H1 (cell line): ENCODE results near the gene APMAP. TPM values are rescaled to one million over a fixed set of nuclear protein-coding genes. Genes with fewer than 3 reads are reported as not detected.

Source experiments
- CTCF ChIA-PET: fragments of 300-600 bp; sonication (Branson Sonifier 250); formaldehyde crosslinking; loops from one replicate; lab custom pipeline; 2021; ENCODE audit not compliant: partially characterized antibody; lab: Charles Lee
- POLR2A ChIA-PET: fragments of 300-600 bp; sonication (Branson Sonifier 250); formaldehyde crosslinking; loops from one replicate; lab custom pipeline; 2021; ENCODE audit warnings: inconsistent platforms; ENCODE audit not compliant: partially characterized antibody; lab: Charles Lee
- DNase-seq, 2 experiments: peaks; one replicate each; pipeline versions ENCODE4 v3.0.0 to v3.0.0-alpha.2; 2010 to 2022; ENCODE audit warnings: low spot score in 2 of 2, low read depth in 1 of 2, mixed read lengths in 1 of 2
- FAIRE-seq: peaks from 2 replicates; lab custom pipeline; 2011; peaks lifted over from hg19 to GRCh38; lab: Jason Lieb, UNC
- H2AFZ ChIP-seq: 2 replicates; pipeline ENCODE4 v1.8.1; 2012; ENCODE audit warnings: low read length, inconsistent platforms
- H2AK5ac ChIP-seq: 2 replicates; pipeline ENCODE4 v1.6.1; 2013; ENCODE audit warnings: low read depth, low read length
- H2BK120ac ChIP-seq: replicated peaks from 2 replicates; pipeline ENCODE3; 2013; ENCODE audit warnings: low read depth, low read length, inconsistent platforms
- H2BK12ac ChIP-seq: 2 replicates; pipeline ENCODE4 v1.6.1; 2013; ENCODE audit warnings: low read depth, low read length
- H2BK15ac ChIP-seq: 2 replicates; pipeline ENCODE4 v1.6.1; 2013; ENCODE audit warnings: low read length
- H2BK20ac ChIP-seq: 2 replicates; pipeline ENCODE4 v1.6.1; 2013; ENCODE audit warnings: low read length
- H2BK5ac ChIP-seq: 2 replicates; pipeline ENCODE4 v1.6.1; 2013; ENCODE audit warnings: low read depth, low read length
- H3K14ac ChIP-seq: 2 replicates; pipeline ENCODE4 v1.6.1; 2013; ENCODE audit warnings: inconsistent platforms; ENCODE audit not compliant: insufficient read length
- H3K18ac ChIP-seq: 2 replicates; pipeline ENCODE4 v1.6.1; 2013; ENCODE audit warnings: low read length; ENCODE audit errors: extremely low read depth
- H3K23ac ChIP-seq: 2 replicates; pipeline ENCODE4 v1.6.1; 2013; ENCODE audit warnings: inconsistent platforms; ENCODE audit not compliant: insufficient read length
- H3K23me2 ChIP-seq: 2 replicates; pipeline ENCODE4 v1.6.1; 2013; ENCODE audit warnings: low read depth, low read length
- H3K27ac ChIP-seq: 2 replicates; pipeline ENCODE4 v1.6.1; 2011; ENCODE audit warnings: low read depth, low read length, inconsistent platforms
- H3K27me3 ChIP-seq, 4 experiments: replicated peaks in 1 of 4; 1 replicate in 1 of 4; 2 replicates in 3 of 4; pipeline versions ENCODE4 v1.6.1 to v1.8.1; 2011 to 2013; ENCODE audit warnings: low read length in 3 of 4, mild to moderate bottlenecking in 3 of 4, inconsistent platforms in 2 of 4, mixed read lengths in 2 of 4, moderate library complexity in 1 of 4; ENCODE audit not compliant: control insufficient read depth in 3 of 4, insufficient read depth in 3 of 4; ENCODE audit errors: extremely low read depth in 1 of 4
- H3K36me3 ChIP-seq, 4 experiments: 2 replicates each; pipeline versions ENCODE4 v1.6.1 to v1.8.1; 2011 to 2013; ENCODE audit warnings: mild to moderate bottlenecking in 4 of 4, low read length in 3 of 4, moderate library complexity in 2 of 4, control low read depth in 1 of 4, inconsistent platforms in 1 of 4; ENCODE audit not compliant: insufficient read depth in 4 of 4, control insufficient read depth in 2 of 4
- H3K4ac ChIP-seq: replicated peaks from 2 replicates; pipeline ENCODE3; 2013; ENCODE audit warnings: low read length, low read depth, mixed read lengths, inconsistent platforms; ENCODE audit not compliant: insufficient read length
- H3K4me1 ChIP-seq, 4 experiments: replicated peaks in 1 of 4; 1 replicate in 1 of 4; 2 replicates in 3 of 4; pipeline versions ENCODE4 v1.6.1 to v1.8.1; 2011 to 2013; ENCODE audit warnings: low read length in 3 of 4, inconsistent platforms in 2 of 4, mixed read lengths in 1 of 4; ENCODE audit not compliant: insufficient read depth in 4 of 4, control insufficient read depth in 3 of 4
- H3K4me2 ChIP-seq, 2 experiments: 2 replicates each; pipeline versions ENCODE4 v1.6.1 to v1.8.1; 2011 to 2013; ENCODE audit warnings: low read depth in 2 of 2, low read length in 2 of 2, control low read depth in 1 of 2, inconsistent platforms in 1 of 2, mild to moderate bottlenecking in 1 of 2; ENCODE audit not compliant: insufficient read depth in 1 of 2
- H3K4me3 ChIP-seq, 4 experiments: fragments of 200-600, 300-600 bp in 1 of 4; sonication (generic), shearing (Covaris generic), sonication (Bioruptor Twin) in 1 of 4; 2 replicates each; pipeline versions ENCODE4 v1.5.1 to v1.8.1; 2011 to 2016; ENCODE audit warnings: low read length in 4 of 4, low read depth in 3 of 4, control low read depth in 2 of 4, inconsistent platforms in 2 of 4, mild to moderate bottlenecking in 2 of 4, mixed read lengths in 1 of 4, moderate library complexity in 1 of 4; ENCODE audit not compliant: insufficient read depth in 2 of 4; ENCODE audit errors: extremely low read depth in 1 of 4
- H3K56ac ChIP-seq: replicated peaks from 2 replicates; pipeline ENCODE3; 2013; ENCODE audit warnings: low read depth, mild to moderate bottlenecking, mixed read lengths, low read length, inconsistent platforms; ENCODE audit not compliant: insufficient read length
- H3K79me1 ChIP-seq: 2 replicates; pipeline ENCODE4 v1.6.1; 2013; ENCODE audit warnings: low read depth, low read length, control low read depth
- H3K79me2 ChIP-seq, 2 experiments: 2 replicates each; pipeline versions ENCODE4 v1.6.1 to v1.8.1; 2012 to 2013; ENCODE audit warnings: low read length in 2 of 2, mild to moderate bottlenecking in 2 of 2, inconsistent platforms in 1 of 2; ENCODE audit not compliant: insufficient read depth in 2 of 2, control insufficient read depth in 1 of 2
- H3K9ac ChIP-seq, 4 experiments: replicated peaks in 1 of 4; 1 replicate in 1 of 4; 2 replicates in 3 of 4; pipeline versions ENCODE4 v1.6.1 to v1.8.1; 2011 to 2013; ENCODE audit warnings: low read depth in 3 of 4, low read length in 3 of 4, control low read depth in 2 of 4, mild to moderate bottlenecking in 2 of 4, moderate library complexity in 2 of 4, inconsistent platforms in 1 of 4; ENCODE audit errors: extremely low read depth in 1 of 4
- H3K9me3 ChIP-seq, 2 experiments: 2 replicates each; pipeline versions ENCODE4 v1.6.1 to v1.8.1; 2012 to 2013; ENCODE audit warnings: mild to moderate bottlenecking in 2 of 2, moderate library complexity in 2 of 2, control low read depth in 1 of 2, inconsistent platforms in 1 of 2, low read depth in 1 of 2, low read length in 1 of 2, mixed read lengths in 1 of 2; ENCODE audit not compliant: insufficient read depth in 2 of 2
- H4K20me1 ChIP-seq, 2 experiments: replicated peaks in 1 of 2; 2 replicates each; pipeline versions ENCODE3 to v1.8.1; 2011 to 2013; ENCODE audit warnings: inconsistent platforms in 2 of 2, low read length in 2 of 2, mild to moderate bottlenecking in 1 of 2; ENCODE audit not compliant: insufficient read depth in 2 of 2, control insufficient read depth in 1 of 2
- H4K5ac ChIP-seq: 2 replicates; pipeline ENCODE4 v1.6.1; 2013; ENCODE audit warnings: low read length, low read depth, mixed read lengths, inconsistent platforms; ENCODE audit not compliant: insufficient read length
- H4K8ac ChIP-seq: 2 replicates; pipeline ENCODE4 v1.8.0; 2013; ENCODE audit warnings: mild to moderate bottlenecking, moderate library complexity, low read length, inconsistent platforms; ENCODE audit not compliant: insufficient read depth; ENCODE audit errors: extremely low read depth
- H4K91ac ChIP-seq: replicated peaks from 2 replicates; pipeline ENCODE3; 2013; ENCODE audit warnings: low read length, mixed read lengths, inconsistent platforms; ENCODE audit not compliant: insufficient read length
- CEBPB ChIP-seq: IDR thresholded peaks from 2 replicates; pipeline ENCODE4 v1.6.1; 2012; ENCODE audit warnings: low read depth, low read length
- CHD2 ChIP-seq: IDR thresholded peaks from 2 replicates; pipeline ENCODE4 v1.6.1; 2012; ENCODE audit warnings: low read length, improper control_type of control experiment
- CTCF ChIP-seq, 3 experiments: IDR thresholded peaks; 1 replicate in 2 of 3; 2 replicates in 1 of 3; pipeline versions ENCODE4 v1.5.1 to v1.6.1; 2011; ENCODE audit warnings: low read length in 3 of 3, mild to moderate bottlenecking in 3 of 3, inconsistent platforms in 2 of 3, low read depth in 1 of 3, moderate library complexity in 1 of 3; ENCODE audit not compliant: insufficient read depth in 1 of 3; ENCODE audit errors: control extremely low read depth in 1 of 3
- EP300 ChIP-seq, 2 experiments: IDR thresholded peaks; 1 replicate in 1 of 2; 2 replicates in 1 of 2; pipeline ENCODE4 v1.6.1; 2011 to 2012; ENCODE audit warnings: low read depth in 2 of 2, low read length in 2 of 2, mild to moderate bottlenecking in 2 of 2, borderline replicate concordance in 1 of 2, inconsistent platforms in 1 of 2, moderate library complexity in 1 of 2
- NANOG ChIP-seq: IDR thresholded peaks from 2 replicates; pipeline ENCODE4 v1.6.1; 2011; ENCODE audit warnings: low read length, low read depth, mild to moderate bottlenecking, inconsistent platforms; ENCODE audit not compliant: insufficient read depth, poor library complexity, severe bottlenecking
- PHF8 ChIP-seq: fragments of 200-600 bp; sonication (generic); conservative IDR thresholded peaks from 2 replicates; pipeline ENCODE4 v1.7.1; 2012; ENCODE audit warnings: low read depth, mild to moderate bottlenecking, inconsistent platforms, low read length, moderate library complexity
- POLR2A ChIP-seq, 2 experiments: IDR thresholded peaks; 1 replicate in 1 of 2; 2 replicates in 1 of 2; pipeline ENCODE4 v1.6.1; 2011; ENCODE audit warnings: low read depth in 2 of 2, low read length in 2 of 2, mild to moderate bottlenecking in 2 of 2; ENCODE audit errors: control extremely low read depth in 1 of 2
- POU5F1 ChIP-seq: IDR thresholded peaks from 2 replicates; pipeline ENCODE4 v1.6.1; 2011; ENCODE audit warnings: low read depth, mild to moderate bottlenecking, low read length, moderate library complexity
- RFX5 ChIP-seq: IDR thresholded peaks from 2 replicates; pipeline ENCODE4 v1.6.1; 2011; ENCODE audit warnings: low read depth, low read length, improper control_type of control experiment, borderline replicate concordance
- SRF ChIP-seq: IDR thresholded peaks from 2 replicates; pipeline ENCODE4 v1.6.1; 2011; ENCODE audit warnings: mild to moderate bottlenecking, low read depth, low read length, moderate library complexity
- TBP ChIP-seq: IDR thresholded peaks from 2 replicates; pipeline ENCODE4 v1.6.1; 2011; ENCODE audit warnings: low read depth, low read length, improper control_type of control experiment
- TEAD4 ChIP-seq: IDR thresholded peaks from 2 replicates; pipeline ENCODE4 v1.6.1; 2012; ENCODE audit warnings: low read depth, low read length, inconsistent platforms, mixed read lengths
- WGBS, 2 experiments: shearing (Covaris generic) in 1 of 2; methylation state at CpG; one replicate each; pipeline versions ENCODE4 v1.1.6 to v1.1.7; 2013 to 2015; ENCODE audit warnings: low lambda C conversion rate in 2 of 2, mixed read lengths in 2 of 2, inconsistent platforms in 1 of 2, low coverage in 1 of 2, missing lambda C conversion rate in 1 of 2; ENCODE audit not compliant: insufficient replicate concordance in 2 of 2, insufficient coverage in 1 of 2, insufficient read length in 1 of 2; ENCODE audit errors: extremely low coverage in 1 of 2, missing lambda C conversion rate in 1 of 2; 5-methylcytosine and 5-hydroxymethylcytosine counted together
- polyA plus RNA-seq, 7 experiments: library from polyadenylated mRNA; depleted of rRNA in 3 of 7; stranded (reverse) in 5 of 7; unstranded in 2 of 7; fragments of >200 nt in 5 of 7; fragments of 200-250 nt in 2 of 7; gene quantifications; 1 replicate in 5 of 7; 2 replicates in 1 of 7; 4 replicates in 1 of 7; pipeline versions ENCODE4 v1.2.1 to v1.2.3, GENCODE V29; 2011 to 2013; ENCODE audit warnings: missing spikeins in 2 of 7, mixed read lengths in 2 of 7
- total RNA-seq: library from RNA; stranded (reverse); fragmentation: NEBNext Ultra II Directional; extraction: Animal tissue kit (Norgen Biotek cat#: 25700); gene quantifications from 2 replicates; pipeline ENCODE4 v1.2.1, GENCODE V29; 2021

The APMAP gene
- total and polyA plus RNA-seq, 2 of the 8 experiments (the other 6 are each of a cell fraction or from before 2014, with no cell fraction given) = 31.3 to 66.0 TPM

- Histone ChIP-seq H3K4me2 (no peak overlapping the region), H4K5ac (no peak overlapping the region), H3K27ac (no peak overlapping the region), H3K56ac (no peak overlapping the region), H2AFZ (no peak overlapping the region), H3K9ac (no peak overlapping the region), H2BK12ac (no peak overlapping the region), H2BK20ac (no peak overlapping the region), H3K36me3 (peaks cover 6 to 22% (median 16%) of the 10 kb centered on the region in 4 experiments), H3K18ac (no peak overlapping the region), H4K91ac (no peak overlapping the region), H2BK5ac (no peak overlapping the region), H2BK120ac (no peak overlapping the region), H3K23ac (no peak overlapping the region), H3K27me3 (no peaks in the 10 kb centered on the region), H3K79me2 (no peaks in the 10 kb centered on the region; a peak in 1 of 4 replicates), H3K23me2 (no peaks in the 10 kb centered on the region), H3K14ac (no peak overlapping the region), H2BK15ac (no peak overlapping the region), H2AK5ac (no peak overlapping the region), H4K8ac (no peak overlapping the region), H3K4ac (no peak overlapping the region), H3K79me1 (0 out of 2 replicates have a peak, but pooled peaks cover 2% of the 10 kb centered on the region), H3K4me1 (no peaks in the 10 kb centered on the region), H3K4me3 (no peak overlapping the region), H3K9me3 (peaks cover 0 to 9% of the 10 kb centered on the region in 2 experiments; a peak in 1 of 4 replicates), H4K20me1 (peaks cover under 1 to 2% of the 10 kb centered on the region in 2 experiments)
- no peak for DNase-seq
- ChIA-PET POLR2A (no interaction called here), CTCF (no interaction called here)
- WGBS, 2 experiments = 100% methylated on average over 2 of the region's 2 CpGs; no CpG with 5 or more reads in 1 of the 2 experiments
- FAIRE-seq = no peak
- no peak for TF ChIP-seq POU5F1
- TF ChIP-seq TEAD4 = no peak
- no peak for TF ChIP-seq EP300 (IDR thresholded peaks at IDR 0.05; ENCODE audit: borderline replicate concordance in 1 of 2, low read depth in 2 of 2, low read length in 2 of 2)
- no peak for TF ChIP-seq CHD2
- TF ChIP-seq CTCF (IDR thresholded peaks at IDR 0.05; ENCODE audit: control extremely low read depth in 1 of 3, insufficient read depth in 1 of 3, low read depth in 1 of 3, low read length in 3 of 3) = no peak
- no peak for TF ChIP-seq PHF8
- TF ChIP-seq CEBPB = no peak
- no peak for TF ChIP-seq TBP
- TF ChIP-seq NANOG = no peak
- no peak for TF ChIP-seq POLR2A (IDR thresholded peaks at IDR 0.05; ENCODE audit: control extremely low read depth in 1 of 2, low read depth in 2 of 2, low read length in 2 of 2)
- no peak for TF ChIP-seq RFX5
- TF ChIP-seq SRF = no peak
Observed at GRCh38 chr20:24972341-24972740, 20.2 kb downstream of the APMAP start.
